ENCODE data around the gene MIDN. TPM values are rescaled to one million over a fixed set of nuclear protein-coding genes. Genes with fewer than 3 reads are reported as not detected.
A peak's percentile ranks its signal among the peaks of the same experiment; 100 is the strongest.

MIDN gene
- total RNA-seq, 2 donors from 2014 or later, result 80.1 to 124 TPM

- no peaks in the 10 kb centered on the region for H3K36me3 ChIP-seq
- H3K4me3 ChIP-seq, result peak overlapping the region; percentile 65
- H3K4me1 ChIP-seq (ENCODE audit: control insufficient read depth in 1 of 2, low read depth in 2 of 2), result peaks cover 35 to 54% of the 10 kb centered on the region in 2 donors
- no peaks in the 10 kb centered on the region for H3K27me3 ChIP-seq (replicated peaks; ENCODE audit: insufficient read depth)
- no peaks in the 10 kb centered on the region for H3K9me3 ChIP-seq
- no peak for TF ChIP-seq CTCF (IDR thresholded peaks at IDR 0.05)
- H3K27ac ChIP-seq, result peak overlapping the region; percentile 41 to 78
- ATAC-seq (ENCODE audit: insufficient number of reproducible peaks, low FRiP score, low read depth) (no peak), DNase-seq (ENCODE audit: low spot score) (no peak)
Observed at GRCh38 chr19:1238369-1239303, 9.7 kb upstream of the MIDN start.

GRCh38 chr19:1239420-1239795 lies 9.0 kb upstream of the MIDN start:
- Histone ChIP-seq H3K4me1 (ENCODE audit: control insufficient read depth in 1 of 2, low read depth in 2 of 2) (peaks cover 40 to 62% of the 10 kb centered on the region in 2 donors), H3K27me3 (replicated peaks; ENCODE audit: insufficient read depth) (no peaks in the 10 kb centered on the region), H3K36me3 (no peaks in the 10 kb centered on the region), H3K4me3 (no peak overlapping the region), H3K27ac (peak overlapping the region; percentile 78 to 89), H3K9me3 (no peaks in the 10 kb centered on the region)
- DNase-seq (ENCODE audit: low spot score) (no peak), ATAC-seq (ENCODE audit: insufficient number of reproducible peaks, low FRiP score, low read depth) (no peak)
- no peak for TF ChIP-seq CTCF (IDR thresholded peaks at IDR 0.05)

GRCh38 chr19:1239796-1240737 lies 8.3 kb upstream of the MIDN start:
- peak overlapping the region; percentile 78 to 89 for H3K27ac ChIP-seq
- DNase-seq (ENCODE audit: low spot score) (no peak), ATAC-seq (ENCODE audit: insufficient number of reproducible peaks, low FRiP score, low read depth) (peak; percentile 16)
- no peaks in the 10 kb centered on the region for H3K9me3 ChIP-seq
- peaks cover 45 to 69% of the 10 kb centered on the region in 2 donors for H3K4me1 ChIP-seq (ENCODE audit: control insufficient read depth in 1 of 2, low read depth in 2 of 2)
- H3K4me3 ChIP-seq, result peak overlapping the region; percentile 94
- H3K27me3 ChIP-seq (replicated peaks; ENCODE audit: insufficient read depth), result no peaks in the 10 kb centered on the region
- H3K36me3 ChIP-seq, result no peaks in the 10 kb centered on the region
- TF ChIP-seq CTCF (IDR thresholded peaks at IDR 0.05), result peak; percentile 93

GRCh38 chr19:1240925-1241324 lies 7.5 kb upstream of the MIDN start:
- peak overlapping the region; percentile 94 for H3K4me3 ChIP-seq
- H3K4me1 ChIP-seq (ENCODE audit: control insufficient read depth in 1 of 2, low read depth in 2 of 2), result peaks cover 52 to 77% of the 10 kb centered on the region in 2 donors
- H3K27ac ChIP-seq, result peak overlapping the region; percentile 84 to 88
- H3K36me3 ChIP-seq, result no peaks in the 10 kb centered on the region
- TF ChIP-seq CTCF (IDR thresholded peaks at IDR 0.05), result no peak
- DNase-seq (ENCODE audit: low spot score) (no peak), ATAC-seq (ENCODE audit: insufficient number of reproducible peaks, low FRiP score, low read depth) (no peak)
- H3K27me3 ChIP-seq (replicated peaks; ENCODE audit: insufficient read depth), result no peaks in the 10 kb centered on the region
- H3K9me3 ChIP-seq, result no peaks in the 10 kb centered on the region

Data from thoracic aorta (tissue), 2 donors.